Fibroblast of skin of left biceps (primary cell): ENCODE measurements around the gene POTEM.
"Not testable (repeated sequence)": the region's sequence is repeated elsewhere in the genome, so short reads cannot be mapped to it uniquely, and the experiment has no call there.

ENCODE experiments used
- DNase-seq, 2 experiments: peaks; one replicate each; pipeline ENCODE4 v3.0.0-alpha.2; 2013; ENCODE audit warnings: low read depth in 2 of 2

POTEM gene

GRCh38 chr14:19036811-19037382, 69.7 kb downstream of the POTEM start:
- DNase-seq = not testable (repeated sequence)

GRCh38 chr14:19038060-19038664, 70.9 kb downstream of the POTEM start:
- DNase-seq = not testable (repeated sequence)

- DNase-seq = not testable (repeated sequence)
Observed at GRCh38 chr14:19038785-19039184, 71.6 kb downstream of the POTEM start.

- DNase-seq = not testable (repeated sequence)
Observed at GRCh38 chr14:19043384-19043783, 76.2 kb downstream of the POTEM start.
